Tibial nerve (tissue), 4 donors: ENCODE data around the gene CKAP2L.

ENCODE experiments used
- EP300 ChIP-seq, 2 donors: sonication (generic); formaldehyde crosslinking; IDR thresholded peaks; one replicate each; pipeline ENCODE4 v1.6.1; 2017; ENCODE audit warnings: antibody characterized with exemption in 2 of 2, mild to moderate bottlenecking in 1 of 2
- POLR2A ChIP-seq, 2 donors: fragments of 450-650 bp; IDR thresholded peaks; one replicate each; pipeline ENCODE4 v1.6.1; 2017; ENCODE audit warnings: antibody characterized with exemption in 2 of 2, mild to moderate bottlenecking in 2 of 2, moderate library complexity in 2 of 2
- TF ChIP-seq, protein P1 (sequence below), 5 experiments: fragments of 200-600 bp in 3 of 5; fragments of 450-650 bp in 2 of 5; sonication (generic) in 3 of 5; IDR thresholded peaks; one replicate each; pipeline ENCODE4 v1.5.1; 2016 to 2019; ENCODE audit warnings: antibody characterized with exemption in 5 of 5, mild to moderate bottlenecking in 3 of 5, moderate library complexity in 2 of 5

DNA sequence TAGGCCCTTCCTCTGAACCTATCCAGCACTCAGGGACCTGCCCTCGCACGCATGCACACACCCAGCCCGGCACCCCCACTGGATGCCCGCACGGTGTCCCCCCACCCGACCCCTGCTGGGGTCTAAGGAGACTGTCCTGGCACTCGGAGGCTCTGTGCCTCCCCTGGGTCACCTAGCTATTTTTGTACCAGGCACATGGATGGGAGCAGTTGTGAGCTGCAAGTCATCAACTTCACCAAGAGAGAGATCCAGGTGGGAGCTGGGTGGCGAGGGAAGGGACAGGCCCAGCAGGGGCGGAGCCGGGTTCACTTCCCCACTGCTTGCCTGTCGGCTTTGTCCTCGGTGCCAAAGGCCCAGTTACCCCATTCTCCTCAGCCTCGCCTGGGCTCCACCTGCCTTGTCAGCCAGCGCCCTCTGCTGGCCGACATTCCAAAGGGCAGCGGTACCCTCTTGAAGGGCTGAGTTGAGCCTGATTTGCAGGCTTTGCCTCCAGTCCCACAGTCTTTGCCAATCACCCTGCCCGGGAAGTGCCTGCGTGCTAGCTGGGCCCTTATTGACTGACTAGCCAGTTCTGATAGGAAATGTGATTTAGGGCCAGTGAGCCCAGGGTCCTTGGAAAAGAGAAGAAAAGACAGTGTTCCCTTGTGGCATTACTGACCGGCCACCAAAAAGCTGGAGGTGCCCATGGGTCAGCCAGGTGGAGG, 37.8 kb downstream of the CKAP2L start:
- TF ChIP-seq, protein P1, sequence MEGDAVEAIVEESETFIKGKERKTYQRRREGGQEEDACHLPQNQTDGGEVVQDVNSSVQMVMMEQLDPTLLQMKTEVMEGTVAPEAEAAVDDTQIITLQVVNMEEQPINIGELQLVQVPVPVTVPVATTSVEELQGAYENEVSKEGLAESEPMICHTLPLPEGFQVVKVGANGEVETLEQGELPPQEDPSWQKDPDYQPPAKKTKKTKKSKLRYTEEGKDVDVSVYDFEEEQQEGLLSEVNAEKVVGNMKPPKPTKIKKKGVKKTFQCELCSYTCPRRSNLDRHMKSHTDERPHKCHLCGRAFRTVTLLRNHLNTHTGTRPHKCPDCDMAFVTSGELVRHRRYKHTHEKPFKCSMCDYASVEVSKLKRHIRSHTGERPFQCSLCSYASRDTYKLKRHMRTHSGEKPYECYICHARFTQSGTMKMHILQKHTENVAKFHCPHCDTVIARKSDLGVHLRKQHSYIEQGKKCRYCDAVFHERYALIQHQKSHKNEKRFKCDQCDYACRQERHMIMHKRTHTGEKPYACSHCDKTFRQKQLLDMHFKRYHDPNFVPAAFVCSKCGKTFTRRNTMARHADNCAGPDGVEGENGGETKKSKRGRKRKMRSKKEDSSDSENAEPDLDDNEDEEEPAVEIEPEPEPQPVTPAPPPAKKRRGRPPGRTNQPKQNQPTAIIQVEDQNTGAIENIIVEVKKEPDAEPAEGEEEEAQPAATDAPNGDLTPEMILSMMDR (IDR thresholded peaks at IDR 0.05), result peak; percentile 86 to 96 (median 93)
- TF ChIP-seq POLR2A (IDR thresholded peaks at IDR 0.05) (no peak), EP300 (IDR thresholded peaks at IDR 0.05) (peak in 1 of 2 donors; percentile 22)
